Retinal pigment epithelial cell (primary cell): ENCODE results near the gene HMGXB4.

ENCODE experiments used
- DNase-seq: peaks from one replicate; pipeline ENCODE4 v3.0.0-alpha.2; 2010; ENCODE audit warnings: low read depth
- H3K4me3 ChIP-seq: 2 replicates; pipeline ENCODE4 v1.5.1; 2011; ENCODE audit warnings: mild to moderate bottlenecking, low read length, control low read depth, moderate library complexity
- CTCF ChIP-seq: conservative IDR thresholded peaks from 2 replicates; pipeline ENCODE4 v1.5.1; 2011; ENCODE audit warnings: low read depth, low read length, control low read depth, inconsistent platforms

Gene HMGXB4

DNA sequence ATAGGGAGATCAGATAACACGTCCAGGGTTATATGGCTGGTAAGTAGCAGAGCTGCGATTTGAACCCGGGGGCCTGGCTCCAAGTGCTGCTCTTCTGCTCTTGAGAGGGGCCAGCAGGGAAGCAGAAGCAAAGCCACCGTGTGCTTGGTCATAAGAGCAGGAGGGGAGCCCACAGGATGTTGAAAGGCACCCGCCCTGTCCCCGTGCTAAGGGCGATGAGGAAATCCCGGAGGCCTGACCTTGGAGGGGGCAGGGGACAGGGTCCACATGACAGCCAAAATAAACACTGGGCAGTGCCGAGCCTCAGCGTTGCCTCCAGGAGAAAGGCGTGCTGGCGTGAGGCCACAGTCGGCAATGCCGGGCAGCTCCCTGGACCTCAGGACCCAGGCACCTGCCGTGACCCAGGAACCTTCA, 71.2 kb downstream of the HMGXB4 start:
- no peak for TF ChIP-seq CTCF
- no peak overlapping the region for H3K4me3 ChIP-seq
- DNase-seq = no peak

DNA sequence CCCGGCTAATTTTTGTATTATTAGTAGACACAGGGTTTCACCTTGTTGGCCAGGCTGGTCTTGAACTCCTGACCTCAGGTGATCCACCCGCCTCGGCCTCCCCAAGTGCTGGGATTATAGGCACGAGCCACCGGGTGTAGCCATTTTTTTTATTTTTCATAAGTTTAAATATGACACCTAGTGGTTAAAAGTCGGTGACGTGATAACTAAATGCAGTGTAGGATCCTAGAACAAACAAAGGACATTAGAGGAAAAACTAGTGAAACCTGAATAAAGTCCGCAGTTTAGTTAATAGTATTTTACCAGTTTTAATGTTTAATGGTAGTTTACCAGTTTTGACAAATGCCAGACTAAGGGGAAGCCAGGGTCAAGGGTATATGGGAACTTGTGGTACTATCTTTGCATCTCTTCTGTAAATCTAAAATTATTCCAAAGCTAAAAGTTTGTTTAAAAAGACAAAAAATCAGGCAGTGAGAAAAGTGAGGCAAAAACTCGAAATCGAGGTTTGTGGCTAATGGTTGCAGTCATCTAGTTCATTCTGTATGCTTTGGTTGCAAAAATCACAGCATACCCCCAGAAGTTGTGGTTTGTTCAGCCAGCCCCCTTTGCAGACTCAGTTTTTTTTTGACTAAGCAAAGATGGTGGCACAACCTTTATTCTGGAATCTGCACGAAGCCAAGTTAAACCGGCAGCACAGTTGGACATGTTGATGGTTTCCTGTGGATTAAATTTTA, 72.0 kb downstream of the HMGXB4 start:
- no peak for DNase-seq
- H3K4me3 ChIP-seq = no peak overlapping the region
- TF ChIP-seq CTCF = no peak

DNA sequence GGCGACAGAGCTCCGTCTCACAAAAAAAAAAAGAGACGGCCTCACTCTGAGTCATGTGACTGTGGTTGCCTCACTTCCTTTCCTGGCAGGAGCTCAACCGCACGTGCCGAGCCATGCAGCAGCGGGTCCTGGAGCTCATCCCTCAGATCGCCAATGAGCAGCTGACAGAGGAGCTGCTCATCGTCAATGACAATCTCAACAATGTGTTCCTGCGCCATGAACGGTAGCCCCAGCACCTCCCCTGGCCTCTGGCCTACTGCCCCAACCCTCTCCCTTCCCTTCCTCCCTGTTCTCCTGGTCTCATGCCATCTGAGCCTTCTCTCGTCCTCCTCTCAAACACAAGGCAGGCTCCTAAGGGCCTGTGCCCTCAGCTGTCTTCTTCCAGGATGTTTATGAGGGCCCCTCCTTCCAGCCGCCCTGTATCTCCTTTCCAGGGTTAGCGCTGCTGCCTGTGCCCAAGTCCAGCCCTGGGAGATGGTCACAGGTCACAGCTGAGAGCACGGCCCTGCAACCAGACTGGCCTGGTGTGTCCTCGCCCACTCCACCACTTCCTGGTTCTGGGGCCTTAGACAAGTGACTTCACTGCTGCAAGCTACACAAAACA, 73.1 kb downstream of the HMGXB4 start:
- DNase-seq = no peak
- no peak overlapping the region for H3K4me3 ChIP-seq
- no peak for TF ChIP-seq CTCF

- TF ChIP-seq CTCF = no peak
- H3K4me3 ChIP-seq = no peak overlapping the region
- DNase-seq = no peak
Measured at GRCh38 chr22:35332278-35332677, 75.0 kb downstream of the HMGXB4 start.

GRCh38 chr22:35333220-35333619, 75.9 kb downstream of the HMGXB4 start:
- no peak overlapping the region for H3K4me3 ChIP-seq
- no peak for DNase-seq
- TF ChIP-seq CTCF = no peak

DNA sequence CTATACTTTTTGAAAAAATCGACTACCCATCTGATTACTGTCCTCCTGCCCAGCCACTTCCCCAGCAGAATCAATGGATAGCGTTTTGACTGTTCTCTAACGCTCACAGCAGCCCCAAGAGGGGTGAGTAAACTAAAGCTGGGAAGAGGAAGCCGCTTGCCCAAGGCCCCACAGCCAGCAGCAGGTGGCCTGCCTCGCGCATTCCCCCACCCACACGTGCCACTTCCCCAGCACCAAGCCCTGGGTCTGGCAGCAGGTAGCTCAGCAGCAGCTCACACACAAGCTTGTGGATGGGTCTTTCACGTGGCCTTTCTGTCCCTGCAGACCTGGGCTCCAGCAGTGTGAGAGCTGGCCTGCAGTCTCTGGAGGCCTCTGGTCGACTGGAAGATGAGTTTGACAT, 76.7 kb downstream of the HMGXB4 start:
- DNase-seq = no peak
- TF ChIP-seq CTCF = no peak
- H3K4me3 ChIP-seq = no peak overlapping the region

DNA sequence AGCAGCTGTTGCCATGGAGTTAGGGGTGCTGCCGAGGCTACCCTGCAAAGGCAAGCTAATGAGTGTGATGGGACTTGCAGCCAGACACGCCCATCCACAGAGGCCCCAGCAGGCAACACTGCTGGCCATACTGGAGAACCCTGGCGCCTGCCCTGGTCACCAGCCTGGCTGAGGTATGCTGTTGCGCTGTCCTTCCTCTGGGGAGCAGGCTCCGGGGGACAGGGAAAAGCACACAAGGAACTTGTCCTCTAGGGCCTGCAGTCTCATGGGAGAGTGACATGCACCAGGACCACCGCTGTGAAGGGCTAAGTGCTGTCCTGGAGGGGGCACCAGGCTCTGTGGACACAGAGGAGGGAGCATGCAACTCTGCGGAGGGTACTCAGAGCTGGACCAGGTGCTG, 78.2 kb downstream of the HMGXB4 start:
- TF ChIP-seq CTCF = no peak
- no peak for DNase-seq
- no peak overlapping the region for H3K4me3 ChIP-seq
